Liver (tissue), 9 donors: ENCODE results near the gene PROS1. TPM values are rescaled to one million over a fixed set of nuclear protein-coding genes. Genes with fewer than 3 reads are reported as not detected.

ENCODE experiments used
- DNase-seq: peaks from one replicate; pipeline ENCODE4 v3.0.0-alpha.2; 2017; ENCODE audit warnings: low spot score
- H3K27ac ChIP-seq, 2 donors: one replicate each; pipeline ENCODE4 v1.7.0; 2013; ENCODE audit warnings: inconsistent platforms in 2 of 2, low read length in 2 of 2, control low read depth in 1 of 2, low read depth in 1 of 2, mild to moderate bottlenecking in 1 of 2
- H3K27me3 ChIP-seq, 4 donors: one replicate each; pipeline versions ENCODE4 v1.6.1 to v1.7.0; 2013; ENCODE audit warnings: low read length in 3 of 4, inconsistent platforms in 1 of 4, mild to moderate bottlenecking in 1 of 4, moderate library complexity in 1 of 4; ENCODE audit not compliant: control insufficient read depth in 4 of 4, insufficient read depth in 4 of 4
- H3K36me3 ChIP-seq, 4 donors: one replicate each; pipeline versions ENCODE4 v1.6.1 to v1.7.0; 2013; ENCODE audit warnings: low read length in 3 of 4, mild to moderate bottlenecking in 3 of 4, low read depth in 1 of 4, moderate library complexity in 1 of 4; ENCODE audit not compliant: control insufficient read depth in 4 of 4, insufficient read depth in 3 of 4
- H3K4me1 ChIP-seq, 4 donors: one replicate each; pipeline versions ENCODE4 v1.6.1 to v1.7.0; 2013; ENCODE audit warnings: low read length in 3 of 4, mild to moderate bottlenecking in 3 of 4, moderate library complexity in 1 of 4; ENCODE audit not compliant: control insufficient read depth in 4 of 4, insufficient read depth in 4 of 4
- H3K4me3 ChIP-seq, 3 donors: one replicate each; pipeline versions ENCODE4 v1.6.1 to v1.7.0; 2013; ENCODE audit warnings: low read length in 3 of 3, control low read depth in 1 of 3, low read depth in 1 of 3, mild to moderate bottlenecking in 1 of 3
- H3K9ac ChIP-seq, 2 donors: one replicate each; pipeline ENCODE4 v1.7.0; 2013; ENCODE audit warnings: low read length in 2 of 2, mild to moderate bottlenecking in 2 of 2, moderate library complexity in 2 of 2, control low read depth in 1 of 2, low read depth in 1 of 2
- H3K9me3 ChIP-seq, 4 donors: one replicate each; pipeline versions ENCODE4 v1.6.1 to v1.7.0; 2013; ENCODE audit warnings: low read length in 3 of 4; ENCODE audit not compliant: control insufficient read depth in 4 of 4
- ATF3 ChIP-seq: IDR thresholded peaks from 2 replicates; pipeline ENCODE4 v1.6.1; 2016; ENCODE audit warnings: antibody characterized with exemption
- FOXA1 ChIP-seq: IDR thresholded peaks from 2 replicates; pipeline ENCODE4 v1.6.1; 2016; ENCODE audit warnings: antibody characterized with exemption
- FOXA2 ChIP-seq: IDR thresholded peaks from 2 replicates; pipeline ENCODE4 v1.6.1; 2016; ENCODE audit warnings: antibody characterized with exemption
- GABPA ChIP-seq, 2 donors: IDR thresholded peaks in 1 of 2; conservative IDR thresholded peaks in 1 of 2; 2 replicates each; pipeline ENCODE4 v1.6.1; 2016; ENCODE audit warnings: antibody characterized with exemption in 2 of 2, mild to moderate bottlenecking in 1 of 2, moderate library complexity in 1 of 2
- HNF4A ChIP-seq, 2 donors: conservative IDR thresholded peaks; 2 replicates each; pipeline ENCODE4 v1.6.1; 2016; ENCODE audit warnings: antibody characterized with exemption in 2 of 2, mild to moderate bottlenecking in 2 of 2
- HNF4G ChIP-seq: IDR thresholded peaks from 2 replicates; pipeline ENCODE4 v1.6.1; 2016; ENCODE audit warnings: antibody characterized with exemption
- JUND ChIP-seq, 2 donors: IDR thresholded peaks; 2 replicates each; pipeline ENCODE4 v1.6.1; 2016; ENCODE audit warnings: antibody characterized with exemption in 2 of 2
- NR2F2 ChIP-seq: IDR thresholded peaks from 2 replicates; pipeline ENCODE4 v1.6.1; 2016; ENCODE audit warnings: antibody characterized with exemption
- RAD21 ChIP-seq, 2 donors: IDR thresholded peaks; 2 replicates each; pipeline ENCODE4 v1.6.1; 2016; ENCODE audit warnings: antibody characterized with exemption in 2 of 2, mild to moderate bottlenecking in 2 of 2
- REST ChIP-seq: IDR thresholded peaks from 2 replicates; pipeline ENCODE4 v1.6.1; 2016; ENCODE audit warnings: antibody characterized with exemption, mild to moderate bottlenecking
- RXRA ChIP-seq, 2 donors: IDR thresholded peaks; 2 replicates each; pipeline ENCODE4 v1.6.1; 2017 to 2018; ENCODE audit warnings: antibody characterized with exemption in 2 of 2, mild to moderate bottlenecking in 1 of 2
- SP1 ChIP-seq: IDR thresholded peaks from 2 replicates; pipeline ENCODE4 v1.6.1; 2018; ENCODE audit warnings: antibody characterized with exemption, mild to moderate bottlenecking
- TAF1 ChIP-seq: conservative IDR thresholded peaks from 2 replicates; pipeline ENCODE4 v1.6.1; 2016; ENCODE audit warnings: antibody characterized with exemption, mild to moderate bottlenecking
- YY1 ChIP-seq: IDR thresholded peaks from 2 replicates; pipeline ENCODE4 v1.6.1; 2016; ENCODE audit warnings: antibody characterized with exemption, mild to moderate bottlenecking
- ZBTB33 ChIP-seq: IDR thresholded peaks from 2 replicates; pipeline ENCODE4 v1.6.1; 2016; ENCODE audit warnings: antibody characterized with exemption
- WGBS: extraction: QIAGEN DNeasy Blood & Tissue Kit; methylation state at CpG from one replicate; pipeline ENCODE4 v1.1.7; 2013; 5-methylcytosine and 5-hydroxymethylcytosine counted together
- polyA plus RNA-seq, 2 donors: library from polyadenylated mRNA; stranded (reverse) in 1 of 2; unstranded in 1 of 2; fragments of 200-250 nt in 1 of 2; fragments of >200 nt in 1 of 2; fragmentation: Nextera tagmentation in 1 of 2; extraction: Ambion mirVana in 1 of 2; gene quantifications; one replicate each; pipeline versions ENCODE4 v1.2.1 to v1.2.3, GENCODE V29; 2013 to 2015
- total RNA-seq, 2 donors: library from RNA; depleted of rRNA; stranded (reverse); fragments of >200 nt; gene quantifications; one replicate each; pipeline ENCODE4 v1.2.3, GENCODE V29; 2014
- donor health status: healthy.
- donor health status: healthy.
- donor health status: healthy.
- donor health status: healthy.
- donor health status: healthy.

The PROS1 gene
- total and polyA plus RNA-seq, 4 donors, result 88.9 to 252 (median 143) TPM

DNA sequence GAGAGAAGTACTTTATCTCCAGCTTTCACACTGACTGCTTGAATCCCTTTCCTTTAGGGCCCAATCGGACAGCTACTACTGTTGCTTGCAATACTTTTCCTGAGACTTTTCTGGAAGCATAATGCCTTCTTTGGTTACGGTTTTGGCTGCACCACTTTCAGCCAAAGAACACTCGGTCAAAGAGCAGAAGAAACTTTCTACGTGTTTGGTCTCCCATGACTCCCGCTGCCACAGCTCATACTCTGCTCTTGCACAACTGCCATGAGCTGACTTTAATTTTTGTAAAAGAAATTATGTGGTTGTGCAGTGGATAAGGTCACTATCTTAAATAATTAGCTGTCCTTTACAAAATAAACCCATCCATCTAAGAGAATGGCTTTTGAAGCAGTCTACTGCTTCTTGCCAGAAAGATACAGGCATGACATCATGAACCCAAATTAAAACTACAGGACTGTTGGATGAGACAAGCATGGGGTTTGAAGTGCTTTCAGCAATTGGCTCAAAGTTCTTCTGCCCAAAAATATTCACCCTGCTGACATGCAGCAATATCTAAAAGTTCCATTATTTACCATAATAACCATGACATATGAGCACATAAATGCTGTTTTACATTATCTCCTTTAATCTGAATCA lies 42.0 kb downstream of the PROS1 start (continued):
- TF ChIP-seq ZBTB33, result no peak
- TF ChIP-seq SP1, result peak; percentile 82
- TF ChIP-seq HNF4A (conservative IDR thresholded peaks at IDR 0.05), result peak; percentile 58 to 72
- peak; percentile 39 for TF ChIP-seq YY1
- TF ChIP-seq FOXA2, result no peak

GRCh38 chr3:93930041-93930440 lies 43.7 kb downstream of the PROS1 start:
- H3K27ac ChIP-seq, result no peak overlapping the region
- H3K9me3 ChIP-seq, result no peaks in the 10 kb centered on the region
- H3K9ac ChIP-seq, result no peak overlapping the region
- WGBS, result 34% methylated on average over 3 of the region's 3 CpGs
- DNase-seq, result no peak
- no peaks in the 10 kb centered on the region for H3K27me3 ChIP-seq
- peaks cover 0 to 3% (median 2%) of the 10 kb centered on the region in 4 donors for H3K36me3 ChIP-seq
- peaks cover 0 to 27% (median 5%) of the 10 kb centered on the region in 4 donors for H3K4me1 ChIP-seq
- TF ChIP-seq REST (no peak), FOXA2 (peak; percentile 66), FOXA1 (peak; percentile 30)
- no peak overlapping the region for H3K4me3 ChIP-seq

DNA sequence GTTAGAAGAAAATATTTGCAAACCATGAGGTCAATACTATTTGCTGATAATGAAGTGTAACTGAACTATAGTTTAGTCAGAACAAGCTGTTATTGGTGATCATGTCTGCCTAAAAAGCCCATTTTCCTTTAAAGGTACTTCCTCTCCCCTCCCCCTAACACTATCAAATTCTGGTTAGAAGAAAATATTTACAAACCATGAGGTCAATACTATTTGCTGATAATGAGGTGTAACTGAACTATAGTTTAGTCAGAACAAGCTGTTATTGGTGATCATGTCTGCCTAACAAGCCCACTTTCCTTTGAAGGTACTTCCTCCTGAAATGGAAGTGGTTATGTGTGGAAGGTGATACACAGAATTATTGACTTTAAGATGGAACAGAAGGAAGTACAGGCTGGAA lies 46.9 kb downstream of the PROS1 start:
- H3K9me3 ChIP-seq, result no peaks in the 10 kb centered on the region
- H3K9ac ChIP-seq, result no peak overlapping the region
- peak in 1 of 2 donors; percentile 14 for TF ChIP-seq GABPA (IDR thresholded peaks at IDR 0.05 in 1 of 2, conservative IDR thresholded peaks at IDR 0.05 in 1 of 2)
- no peak for TF ChIP-seq ATF3
- no peak overlapping the region for H3K27ac ChIP-seq
- H3K4me3 ChIP-seq, result no peak overlapping the region
- H3K4me1 ChIP-seq, result peaks cover 0 to 18% (median under 1%) of the 10 kb centered on the region in 4 donors
- H3K27me3 ChIP-seq, result no peaks in the 10 kb centered on the region
- no peak for DNase-seq
- H3K36me3 ChIP-seq, result peaks cover 0 to 4% (median 3%) of the 10 kb centered on the region in 4 donors

GRCh38 chr3:93924491-93924890 lies 49.2 kb downstream of the PROS1 start:
- peaks cover 0 to 10% (median 0%) of the 10 kb centered on the region in 4 donors for H3K4me1 ChIP-seq
- no peak overlapping the region for H3K9ac ChIP-seq
- no peak overlapping the region for H3K27ac ChIP-seq
- no peak for DNase-seq
- no peak overlapping the region for H3K4me3 ChIP-seq
- no peaks in the 10 kb centered on the region for H3K27me3 ChIP-seq
- 97% methylated on average over 2 of the region's 2 CpGs for WGBS
- H3K9me3 ChIP-seq, result no peaks in the 10 kb centered on the region
- H3K36me3 ChIP-seq, result peaks cover 0 to 4% (median 3%) of the 10 kb centered on the region in 4 donors
- TF ChIP-seq JUND (IDR thresholded peaks at IDR 0.05), result no peak
- TF ChIP-seq RAD21 (IDR thresholded peaks at IDR 0.05), result no peak
- no peak for TF ChIP-seq HNF4A (conservative IDR thresholded peaks at IDR 0.05)
- TF ChIP-seq HNF4G, result no peak
- no peak for TF ChIP-seq SP1
- TF ChIP-seq RXRA (IDR thresholded peaks at IDR 0.05), result no peak
- TF ChIP-seq GABPA (IDR thresholded peaks at IDR 0.05 in 1 of 2, conservative IDR thresholded peaks at IDR 0.05 in 1 of 2), result no peak
- no peak for TF ChIP-seq FOXA2
- no peak for TF ChIP-seq TAF1
- no peak for TF ChIP-seq ATF3
- TF ChIP-seq YY1, result no peak
- TF ChIP-seq NR2F2, result no peak
- no peak for TF ChIP-seq REST
- no peak for TF ChIP-seq FOXA1
